ENCODE results near the gene ANO5. TPM values are rescaled to one million over a fixed set of nuclear protein-coding genes. Genes with fewer than 3 reads are reported as not detected.

ANO5 gene
- total and polyA plus RNA-seq, 2 of the 8 experiments (the other 6 are each of a cell fraction or from before 2014, with no cell fraction given): 2.6 to 5.0 TPM

DNA sequence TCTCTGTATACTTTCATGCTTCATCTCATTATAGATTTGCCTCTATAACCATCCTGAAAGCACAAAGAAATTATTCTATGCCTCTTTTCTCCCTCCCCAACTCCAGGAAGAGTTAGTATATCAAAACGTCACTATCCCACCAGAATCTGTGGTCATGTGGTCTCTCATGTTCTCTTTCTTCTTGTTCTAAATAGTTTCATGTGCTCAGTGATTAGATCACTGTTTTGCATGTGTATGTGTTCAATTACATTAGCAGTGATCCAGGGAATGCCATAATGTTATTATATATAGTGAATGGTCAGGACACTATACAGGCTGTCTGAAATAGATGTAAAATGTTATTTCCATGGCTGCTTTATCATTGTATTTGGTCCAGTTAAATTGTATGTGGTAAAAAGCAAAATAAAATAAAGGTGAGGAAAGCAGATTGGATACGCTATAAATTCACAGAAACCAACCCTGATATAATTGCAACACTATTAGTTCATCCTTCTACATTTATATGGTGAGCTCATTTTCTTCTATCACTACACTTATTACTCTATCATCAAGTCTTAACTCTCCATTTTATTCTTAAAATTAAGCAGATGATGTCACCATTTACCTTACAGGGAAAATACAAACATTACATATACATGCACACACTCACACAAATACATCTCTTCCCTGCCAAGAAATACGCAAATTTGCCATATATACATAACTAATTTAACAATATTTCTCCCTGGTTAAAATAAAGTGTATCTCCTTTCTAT, 26.9 kb upstream of the ANO5 start (continued):
- TF ChIP-seq, protein P1, sequence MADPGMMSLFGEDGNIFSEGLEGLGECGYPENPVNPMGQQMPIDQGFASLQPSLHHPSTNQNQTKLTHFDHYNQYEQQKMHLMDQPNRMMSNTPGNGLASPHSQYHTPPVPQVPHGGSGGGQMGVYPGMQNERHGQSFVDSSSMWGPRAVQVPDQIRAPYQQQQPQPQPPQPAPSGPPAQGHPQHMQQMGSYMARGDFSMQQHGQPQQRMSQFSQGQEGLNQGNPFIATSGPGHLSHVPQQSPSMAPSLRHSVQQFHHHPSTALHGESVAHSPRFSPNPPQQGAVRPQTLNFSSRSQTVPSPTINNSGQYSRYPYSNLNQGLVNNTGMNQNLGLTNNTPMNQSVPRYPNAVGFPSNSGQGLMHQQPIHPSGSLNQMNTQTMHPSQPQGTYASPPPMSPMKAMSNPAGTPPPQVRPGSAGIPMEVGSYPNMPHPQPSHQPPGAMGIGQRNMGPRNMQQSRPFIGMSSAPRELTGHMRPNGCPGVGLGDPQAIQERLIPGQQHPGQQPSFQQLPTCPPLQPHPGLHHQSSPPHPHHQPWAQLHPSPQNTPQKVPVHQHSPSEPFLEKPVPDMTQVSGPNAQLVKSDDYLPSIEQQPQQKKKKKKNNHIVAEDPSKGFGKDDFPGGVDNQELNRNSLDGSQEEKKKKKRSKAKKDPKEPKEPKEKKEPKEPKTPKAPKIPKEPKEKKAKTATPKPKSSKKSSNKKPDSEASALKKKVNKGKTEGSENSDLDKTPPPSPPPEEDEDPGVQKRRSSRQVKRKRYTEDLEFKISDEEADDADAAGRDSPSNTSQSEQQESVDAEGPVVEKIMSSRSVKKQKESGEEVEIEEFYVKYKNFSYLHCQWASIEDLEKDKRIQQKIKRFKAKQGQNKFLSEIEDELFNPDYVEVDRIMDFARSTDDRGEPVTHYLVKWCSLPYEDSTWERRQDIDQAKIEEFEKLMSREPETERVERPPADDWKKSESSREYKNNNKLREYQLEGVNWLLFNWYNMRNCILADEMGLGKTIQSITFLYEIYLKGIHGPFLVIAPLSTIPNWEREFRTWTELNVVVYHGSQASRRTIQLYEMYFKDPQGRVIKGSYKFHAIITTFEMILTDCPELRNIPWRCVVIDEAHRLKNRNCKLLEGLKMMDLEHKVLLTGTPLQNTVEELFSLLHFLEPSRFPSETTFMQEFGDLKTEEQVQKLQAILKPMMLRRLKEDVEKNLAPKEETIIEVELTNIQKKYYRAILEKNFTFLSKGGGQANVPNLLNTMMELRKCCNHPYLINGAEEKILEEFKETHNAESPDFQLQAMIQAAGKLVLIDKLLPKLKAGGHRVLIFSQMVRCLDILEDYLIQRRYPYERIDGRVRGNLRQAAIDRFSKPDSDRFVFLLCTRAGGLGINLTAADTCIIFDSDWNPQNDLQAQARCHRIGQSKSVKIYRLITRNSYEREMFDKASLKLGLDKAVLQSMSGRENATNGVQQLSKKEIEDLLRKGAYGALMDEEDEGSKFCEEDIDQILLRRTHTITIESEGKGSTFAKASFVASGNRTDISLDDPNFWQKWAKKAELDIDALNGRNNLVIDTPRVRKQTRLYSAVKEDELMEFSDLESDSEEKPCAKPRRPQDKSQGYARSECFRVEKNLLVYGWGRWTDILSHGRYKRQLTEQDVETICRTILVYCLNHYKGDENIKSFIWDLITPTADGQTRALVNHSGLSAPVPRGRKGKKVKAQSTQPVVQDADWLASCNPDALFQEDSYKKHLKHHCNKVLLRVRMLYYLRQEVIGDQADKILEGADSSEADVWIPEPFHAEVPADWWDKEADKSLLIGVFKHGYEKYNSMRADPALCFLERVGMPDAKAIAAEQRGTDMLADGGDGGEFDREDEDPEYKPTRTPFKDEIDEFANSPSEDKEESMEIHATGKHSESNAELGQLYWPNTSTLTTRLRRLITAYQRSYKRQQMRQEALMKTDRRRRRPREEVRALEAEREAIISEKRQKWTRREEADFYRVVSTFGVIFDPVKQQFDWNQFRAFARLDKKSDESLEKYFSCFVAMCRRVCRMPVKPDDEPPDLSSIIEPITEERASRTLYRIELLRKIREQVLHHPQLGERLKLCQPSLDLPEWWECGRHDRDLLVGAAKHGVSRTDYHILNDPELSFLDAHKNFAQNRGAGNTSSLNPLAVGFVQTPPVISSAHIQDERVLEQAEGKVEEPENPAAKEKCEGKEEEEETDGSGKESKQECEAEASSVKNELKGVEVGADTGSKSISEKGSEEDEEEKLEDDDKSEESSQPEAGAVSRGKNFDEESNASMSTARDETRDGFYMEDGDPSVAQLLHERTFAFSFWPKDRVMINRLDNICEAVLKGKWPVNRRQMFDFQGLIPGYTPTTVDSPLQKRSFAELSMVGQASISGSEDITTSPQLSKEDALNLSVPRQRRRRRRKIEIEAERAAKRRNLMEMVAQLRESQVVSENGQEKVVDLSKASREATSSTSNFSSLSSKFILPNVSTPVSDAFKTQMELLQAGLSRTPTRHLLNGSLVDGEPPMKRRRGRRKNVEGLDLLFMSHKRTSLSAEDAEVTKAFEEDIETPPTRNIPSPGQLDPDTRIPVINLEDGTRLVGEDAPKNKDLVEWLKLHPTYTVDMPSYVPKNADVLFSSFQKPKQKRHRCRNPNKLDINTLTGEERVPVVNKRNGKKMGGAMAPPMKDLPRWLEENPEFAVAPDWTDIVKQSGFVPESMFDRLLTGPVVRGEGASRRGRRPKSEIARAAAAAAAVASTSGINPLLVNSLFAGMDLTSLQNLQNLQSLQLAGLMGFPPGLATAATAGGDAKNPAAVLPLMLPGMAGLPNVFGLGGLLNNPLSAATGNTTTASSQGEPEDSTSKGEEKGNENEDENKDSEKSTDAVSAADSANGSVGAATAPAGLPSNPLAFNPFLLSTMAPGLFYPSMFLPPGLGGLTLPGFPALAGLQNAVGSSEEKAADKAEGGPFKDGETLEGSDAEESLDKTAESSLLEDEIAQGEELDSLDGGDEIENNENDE (IDR thresholded peaks at IDR 0.05; ENCODE audit: insufficient replicate concordance, low read length): no peak
- TF ChIP-seq MAFK (IDR thresholded peaks at IDR 0.05; ENCODE audit: low read depth, low read length): no peak
- no peak for TF ChIP-seq SP4 (IDR thresholded peaks at IDR 0.05; ENCODE audit: low read length)
- TF ChIP-seq, protein P2, sequence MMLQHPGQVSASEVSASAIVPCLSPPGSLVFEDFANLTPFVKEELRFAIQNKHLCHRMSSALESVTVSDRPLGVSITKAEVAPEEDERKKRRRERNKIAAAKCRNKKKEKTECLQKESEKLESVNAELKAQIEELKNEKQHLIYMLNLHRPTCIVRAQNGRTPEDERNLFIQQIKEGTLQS (IDR thresholded peaks at IDR 0.05; ENCODE audit: insufficient read depth, low read depth, low read length): no peak
- no peak for TF ChIP-seq CBX8 (IDR thresholded peaks at IDR 0.05; ENCODE audit: borderline replicate concordance, low read depth, low read length)
- TF ChIP-seq BCL11A (IDR thresholded peaks at IDR 0.05; ENCODE audit: low read depth in 2 of 2, low read length in 2 of 2): no peak
- no peak for TF ChIP-seq KDM4A (IDR thresholded peaks at IDR 0.05; ENCODE audit: low read depth, low read length, severe bottlenecking)
- TF ChIP-seq CREB1 (IDR thresholded peaks at IDR 0.05): no peak
- no peak for TF ChIP-seq GTF2F1 (IDR thresholded peaks at IDR 0.05; ENCODE audit: borderline replicate concordance, low read depth, low read length)
- TF ChIP-seq GABPA (IDR thresholded peaks at IDR 0.05; ENCODE audit: borderline replicate concordance, insufficient read depth, low read length): no peak

All from H1 (cell line).